GM21786 (cell line): Measurements from ENCODE around the gene CERT1.
"Not testable (repeated sequence)": the region's sequence is repeated elsewhere in the genome, so short reads cannot be mapped to it uniquely, and the experiment has no call there.

Source experiments
- ATAC-seq: cut with Tn5 transposase; IDR thresholded peaks from one replicate; pipeline ENCODE4 v1.9.1; 2021; ENCODE audit not compliant: unreplicated experiment

Gene CERT1

GRCh38 chr5:75523275-75523674 is 11.8 kb upstream of the CERT1 start:
- no peak for ATAC-seq

GRCh38 chr5:75522542-75522941 is 11.1 kb upstream of the CERT1 start:
- ATAC-seq: no peak

- ATAC-seq: no peak
Observed at GRCh38 chr5:75522025-75522424, 10.6 kb upstream of the CERT1 start.

- ATAC-seq: no peak
Observed at GRCh38 chr5:75521195-75521594, 9.8 kb upstream of the CERT1 start.

GRCh38 chr5:75519761-75520160 is 8.3 kb upstream of the CERT1 start:
- no peak for ATAC-seq

- no peak for ATAC-seq
Observed at GRCh38 chr5:75514323-75514722, 2.9 kb upstream of the CERT1 start.

- ATAC-seq: no peak
Observed at GRCh38 chr5:75513841-75514240, 2.4 kb upstream of the CERT1 start.

GRCh38 chr5:75512383-75513074 is 1.1 kb upstream of the CERT1 start:
- no peak for ATAC-seq

- peak; percentile 18 for ATAC-seq
Observed at GRCh38 chr5:75510836-75511434, 494 bp downstream of the CERT1 start.

GRCh38 chr5:75510417-75510835 is 1.0 kb downstream of the CERT1 start:
- ATAC-seq: no peak

GRCh38 chr5:75509956-75510355 is 1.5 kb downstream of the CERT1 start:
- no peak for ATAC-seq

- ATAC-seq: no peak
Observed at GRCh38 chr5:75509546-75509945, 1.9 kb downstream of the CERT1 start.

- ATAC-seq: no peak
Observed at GRCh38 chr5:75507841-75508240, 3.6 kb downstream of the CERT1 start.

GRCh38 chr5:75505112-75505511 is 6.3 kb downstream of the CERT1 start:
- not testable (repeated sequence) for ATAC-seq

- not testable (repeated sequence) for ATAC-seq
Observed at GRCh38 chr5:75498875-75499274, 12.6 kb downstream of the CERT1 start.

- ATAC-seq: no peak
Observed at GRCh38 chr5:75498208-75498777, 13.1 kb downstream of the CERT1 start.

- ATAC-seq: no peak
Observed at GRCh38 chr5:75496026-75496425, 15.4 kb downstream of the CERT1 start.

- no peak for ATAC-seq
Observed at GRCh38 chr5:75491621-75492020, 19.8 kb downstream of the CERT1 start.

GRCh38 chr5:75489847-75490246 is 21.6 kb downstream of the CERT1 start:
- not testable (repeated sequence) for ATAC-seq

- ATAC-seq: no peak
Observed at GRCh38 chr5:75484605-75485004, 26.8 kb downstream of the CERT1 start.

GRCh38 chr5:75482482-75482881 is 28.9 kb downstream of the CERT1 start:
- no peak for ATAC-seq

- ATAC-seq: no peak
Observed at GRCh38 chr5:75481024-75481423, 30.4 kb downstream of the CERT1 start.
